Islet precursor cell (in vitro differentiated cells): Measurements from ENCODE around the gene MRTFA.
A peak's percentile ranks its signal among the peaks of the same experiment; 100 is the strongest.
"Not testable (repeated sequence)": the region's sequence is repeated elsewhere in the genome, so short reads cannot be mapped to it uniquely, and the experiment has no call there.

ENCODE experiments used
- DNase-seq: peaks from one replicate; pipeline ENCODE4 v3.0.0-alpha.2; 2018

MRTFA gene

DNA sequence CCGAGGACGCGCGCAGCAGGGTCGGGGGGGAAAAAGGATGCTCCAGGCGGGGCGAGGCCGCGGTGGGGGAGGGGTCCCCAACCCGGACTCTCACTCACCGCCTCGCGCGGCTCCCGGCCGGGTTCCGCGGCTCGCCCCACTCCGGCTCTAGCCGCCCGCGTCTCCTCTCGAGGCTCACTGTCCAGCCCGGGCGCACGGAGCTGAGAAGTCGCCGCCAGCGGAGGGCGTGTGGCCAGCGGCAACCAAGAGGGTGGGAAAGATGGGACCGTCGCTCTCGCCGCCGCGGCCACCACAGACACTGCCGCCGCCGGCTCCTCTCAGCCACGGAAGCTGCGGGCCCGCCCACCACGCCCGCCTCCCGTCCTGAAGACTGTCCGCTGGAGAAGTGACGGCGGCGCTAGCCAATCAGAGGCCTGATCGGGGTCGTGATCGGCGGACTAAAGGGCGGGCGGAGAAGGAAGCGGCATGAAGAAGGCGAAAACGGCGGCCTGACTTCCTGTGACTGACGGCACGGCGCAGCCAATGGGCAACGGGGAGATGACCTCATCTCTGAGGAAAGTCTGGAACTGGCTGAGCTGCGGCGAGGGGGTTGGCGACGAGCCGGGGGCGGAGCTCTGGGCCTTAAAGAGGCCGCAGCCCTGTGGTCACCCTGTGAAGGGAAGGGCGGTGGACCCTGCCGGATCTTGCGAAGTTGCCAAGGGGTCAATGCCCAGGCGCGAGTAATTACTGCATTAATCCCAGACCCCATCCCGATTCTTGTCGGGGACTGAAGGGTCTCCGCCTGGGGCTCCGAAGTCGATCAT is at the start of gene MRTFA:
MRTFA (minus strand) TSS at position 340 of the 803 bp plus-strand sequence.
- peak; percentile 100 for DNase-seq

DNA sequence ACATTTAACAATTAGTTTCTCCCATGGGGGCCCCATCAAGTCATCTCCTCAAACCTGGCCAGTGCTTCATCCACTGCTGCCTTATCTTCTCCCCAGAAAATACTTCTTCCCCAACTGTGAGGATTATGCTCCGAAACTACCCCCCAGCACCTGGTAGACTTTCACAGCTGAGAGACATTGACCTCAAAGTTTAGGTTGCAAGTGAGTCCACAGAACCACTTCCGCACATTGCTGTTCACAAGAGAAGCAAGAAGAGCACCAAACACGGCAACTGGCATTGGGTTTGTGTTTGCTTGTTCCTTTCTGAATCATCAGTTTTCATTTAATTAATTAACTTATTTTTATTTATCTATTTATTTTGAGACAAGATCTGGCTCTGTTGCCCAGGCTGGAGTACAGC is 48.9 kb upstream of the MRTFA start:
- no peak for DNase-seq

DNA sequence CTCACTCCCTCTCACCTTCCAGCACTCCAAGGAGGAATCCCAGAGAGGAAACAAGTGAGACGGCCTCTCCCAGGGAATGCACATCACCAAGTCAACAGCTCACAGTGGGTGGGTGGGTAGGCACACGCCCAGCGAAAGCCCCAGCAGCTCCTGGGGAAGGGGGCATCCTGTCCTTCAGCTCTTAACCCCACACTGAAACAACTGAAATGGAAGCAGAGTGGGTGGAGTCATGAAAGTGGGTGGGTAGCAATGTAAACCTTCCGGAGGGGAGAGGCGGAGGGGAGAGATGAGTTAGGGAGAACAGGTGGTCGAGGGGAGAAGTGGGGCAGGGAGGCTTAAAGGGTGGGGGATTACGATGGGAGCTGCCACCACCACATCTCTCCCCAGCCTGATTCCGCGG is 48.2 kb upstream of the MRTFA start:
- DNase-seq = peak; percentile 68

DNA sequence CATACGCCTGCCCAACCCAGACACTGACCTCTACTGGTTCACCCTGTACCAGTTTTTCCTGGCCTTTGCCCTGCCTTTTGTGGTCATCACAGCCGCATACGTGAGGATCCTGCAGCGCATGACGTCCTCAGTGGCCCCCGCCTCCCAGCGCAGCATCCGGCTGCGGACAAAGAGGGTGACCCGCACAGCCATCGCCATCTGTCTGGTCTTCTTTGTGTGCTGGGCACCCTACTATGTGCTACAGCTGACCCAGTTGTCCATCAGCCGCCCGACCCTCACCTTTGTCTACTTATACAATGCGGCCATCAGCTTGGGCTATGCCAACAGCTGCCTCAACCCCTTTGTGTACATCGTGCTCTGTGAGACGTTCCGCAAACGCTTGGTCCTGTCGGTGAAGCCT is 44.9 kb upstream of the MRTFA start:
- no peak for DNase-seq

DNA sequence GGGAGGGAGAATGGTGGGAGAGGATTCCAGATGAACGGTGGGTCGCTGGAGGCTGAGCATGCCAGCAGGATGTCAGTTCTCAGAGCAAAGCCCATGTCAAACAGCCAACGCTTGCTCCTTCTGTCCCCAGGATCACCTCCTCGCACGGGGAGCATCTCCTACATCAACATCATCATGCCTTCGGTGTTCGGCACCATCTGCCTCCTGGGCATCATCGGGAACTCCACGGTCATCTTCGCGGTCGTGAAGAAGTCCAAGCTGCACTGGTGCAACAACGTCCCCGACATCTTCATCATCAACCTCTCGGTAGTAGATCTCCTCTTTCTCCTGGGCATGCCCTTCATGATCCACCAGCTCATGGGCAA is 44.3 kb upstream of the MRTFA start:
- no peak for DNase-seq

DNA sequence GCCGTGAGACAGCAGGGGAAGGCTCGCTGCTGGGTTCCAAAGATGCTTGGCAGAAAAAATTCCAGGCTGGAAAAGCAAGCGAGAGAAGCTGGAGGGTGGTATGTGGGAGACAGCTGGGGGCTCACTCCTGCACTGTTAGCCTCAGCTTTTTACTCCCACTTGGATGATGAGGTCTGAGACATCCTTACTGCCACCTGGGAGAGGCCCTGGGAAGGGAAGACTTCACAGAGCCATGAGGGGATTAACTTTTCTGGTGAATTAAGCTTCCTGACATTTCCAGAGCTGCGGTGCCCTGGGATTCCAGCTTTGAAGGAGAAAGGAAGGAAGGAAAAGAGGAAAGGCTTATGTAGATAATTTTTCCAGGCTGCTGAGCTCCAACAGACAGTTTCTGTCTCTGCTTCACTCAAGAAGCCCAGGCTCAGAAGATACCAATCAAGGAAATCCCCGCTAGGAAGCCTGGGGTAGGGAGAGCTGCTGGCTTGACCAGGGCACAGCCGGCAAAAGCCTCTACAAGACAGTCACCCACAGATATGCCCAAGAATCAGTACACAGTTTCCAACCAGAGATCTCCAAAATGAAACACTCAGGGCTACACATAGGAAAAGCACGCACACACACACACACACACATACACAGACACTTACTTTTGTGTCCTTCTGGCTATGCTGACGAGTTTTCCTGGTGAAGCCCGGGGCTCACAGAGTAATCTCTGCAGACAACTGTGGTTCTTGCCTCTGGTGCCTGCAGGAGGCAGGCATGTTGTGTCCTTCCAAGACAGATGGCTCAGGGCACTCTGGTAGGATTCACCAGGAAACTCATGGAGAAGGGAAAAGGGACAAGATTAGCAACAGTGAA is 43.7 kb upstream of the MRTFA start:
- DNase-seq = peak; percentile 75

DNA sequence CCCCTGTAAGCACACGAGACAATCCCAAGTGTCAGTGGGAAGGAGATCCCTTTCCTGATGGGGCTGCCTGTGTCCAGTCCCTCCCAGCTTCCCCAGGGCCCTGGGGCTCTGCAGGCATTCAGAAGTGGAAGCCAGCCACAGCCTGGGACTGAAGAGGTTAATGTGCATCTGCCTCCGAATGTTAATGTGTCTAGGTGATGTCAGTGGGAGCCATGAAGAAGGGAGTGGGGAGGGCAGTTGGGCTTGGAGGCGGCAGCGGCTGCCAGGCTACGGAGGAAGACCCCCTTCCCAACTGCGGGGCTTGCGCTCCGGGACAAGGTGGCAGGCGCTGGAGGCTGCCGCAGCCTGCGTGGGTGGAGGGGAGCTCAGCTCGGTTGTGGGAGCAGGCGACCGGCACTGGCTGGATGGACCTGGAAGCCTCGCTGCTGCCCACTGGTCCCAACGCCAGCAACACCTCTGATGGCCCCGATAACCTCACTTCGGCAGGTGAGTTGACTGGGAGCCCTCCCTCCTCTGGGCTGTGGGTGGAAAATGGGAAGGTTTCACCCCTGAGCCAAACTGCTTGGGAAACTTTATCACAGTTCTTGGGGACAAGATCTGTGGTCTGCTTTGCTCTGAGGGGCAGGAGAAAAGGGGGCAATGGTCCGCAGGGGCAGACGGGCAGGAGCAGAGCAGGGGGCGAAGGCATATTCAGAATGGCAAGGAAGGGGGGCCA is 42.9 kb upstream of the MRTFA start, which contains the start of gene MCHR1:
MCHR1 (plus strand) TSS at position 236 of the 715 bp plus-strand sequence; CDS start at position 405, 169 bp downstream.
- DNase-seq = peak; percentile 74

DNA sequence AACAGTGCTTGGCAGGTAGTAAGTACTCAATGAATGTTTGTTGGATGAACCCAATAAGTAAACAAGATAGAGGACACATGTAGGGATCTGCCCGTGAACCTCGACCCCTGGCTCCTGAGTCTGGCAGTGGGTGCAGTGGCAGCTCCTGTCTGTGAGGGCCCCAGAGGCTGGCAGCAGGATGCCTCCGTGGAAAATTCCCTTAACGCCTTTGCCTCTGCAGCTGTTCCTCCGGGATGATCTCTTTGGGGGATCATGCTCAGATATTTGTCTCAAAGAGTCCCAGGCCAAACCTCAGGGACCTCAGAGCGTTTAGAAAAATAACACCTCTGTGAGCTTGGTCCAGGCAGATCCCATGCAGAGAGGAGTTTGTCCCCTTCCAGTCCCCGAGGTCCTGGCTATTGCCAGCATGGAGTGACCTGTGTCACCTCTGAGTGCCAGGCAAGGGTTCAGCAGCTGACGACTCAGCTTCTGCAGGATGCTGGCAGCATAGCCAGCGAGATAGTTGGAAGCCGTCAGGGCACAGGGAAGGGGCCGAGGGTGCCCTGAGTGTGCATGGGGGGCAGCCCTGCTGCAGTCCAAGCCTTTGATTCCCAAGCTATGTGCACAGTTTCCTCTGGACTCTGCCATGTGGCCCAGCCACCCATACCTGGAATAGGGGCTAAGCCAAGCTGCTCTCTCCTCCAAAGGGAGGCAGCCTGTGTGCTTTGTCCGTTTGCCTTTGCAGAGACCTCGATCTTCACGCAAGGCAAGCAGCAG is 42.2 kb upstream of the MRTFA start:
- no peak for DNase-seq

DNA sequence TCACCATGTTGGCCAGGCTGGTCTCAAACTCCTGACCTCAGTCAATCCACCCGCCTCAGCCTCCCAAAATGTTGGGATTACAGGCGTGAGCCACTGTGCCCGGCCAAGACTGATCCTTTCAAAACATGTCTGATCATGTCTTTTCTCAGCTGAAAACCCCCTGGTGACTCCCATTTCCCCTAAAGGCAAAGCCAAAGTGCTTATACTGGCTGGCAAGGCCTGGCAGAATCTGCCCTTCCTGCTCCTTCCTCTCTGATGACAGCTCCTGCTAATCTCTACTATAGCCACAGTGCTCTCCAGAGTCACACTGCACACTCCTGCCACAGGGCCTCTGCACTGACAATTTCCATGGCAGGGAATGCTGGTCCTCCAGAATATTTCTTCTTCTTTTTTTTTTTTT is 40.1 kb upstream of the MRTFA start:
- no peak for DNase-seq

DNA sequence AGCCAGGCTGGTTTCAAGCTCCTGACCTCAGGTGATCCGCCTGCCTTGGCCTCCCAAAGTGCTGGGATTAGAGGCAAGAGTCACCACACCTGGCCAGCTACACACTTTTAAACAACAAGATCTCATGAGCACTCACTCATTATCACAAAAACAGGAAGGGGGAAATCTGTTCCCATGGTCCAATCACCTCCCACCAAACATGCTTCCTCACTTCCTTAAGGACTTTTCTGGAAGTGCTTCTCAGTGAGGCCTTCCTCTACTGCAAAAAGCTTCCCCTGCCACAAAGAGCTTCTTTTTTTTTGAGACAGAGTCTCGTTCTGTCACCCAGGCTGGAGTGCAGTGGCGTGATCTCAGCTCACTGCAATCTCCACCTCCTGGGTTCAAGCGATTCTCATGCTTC is 39.6 kb upstream of the MRTFA start:
- DNase-seq = not testable (repeated sequence)

DNA sequence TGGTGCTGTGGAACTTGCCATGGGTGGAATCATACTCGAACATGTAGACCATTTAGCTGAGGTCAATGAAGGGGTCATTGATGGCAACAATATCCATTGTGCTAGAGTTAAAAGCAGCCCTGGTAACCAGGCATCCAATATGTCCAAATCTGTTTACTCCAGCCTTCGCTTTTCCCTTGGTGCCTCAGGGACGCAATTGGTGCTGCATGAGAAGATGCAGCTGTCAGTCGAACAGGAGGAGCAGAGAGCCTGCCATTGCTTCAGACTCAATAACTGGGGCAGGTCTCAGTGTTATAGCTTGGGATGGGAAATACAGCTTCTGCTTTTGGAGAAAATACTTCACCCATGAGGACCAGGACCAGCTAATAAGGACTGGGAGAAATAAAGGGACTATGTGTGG is 37.8 kb upstream of the MRTFA start:
- DNase-seq = no peak

DNA sequence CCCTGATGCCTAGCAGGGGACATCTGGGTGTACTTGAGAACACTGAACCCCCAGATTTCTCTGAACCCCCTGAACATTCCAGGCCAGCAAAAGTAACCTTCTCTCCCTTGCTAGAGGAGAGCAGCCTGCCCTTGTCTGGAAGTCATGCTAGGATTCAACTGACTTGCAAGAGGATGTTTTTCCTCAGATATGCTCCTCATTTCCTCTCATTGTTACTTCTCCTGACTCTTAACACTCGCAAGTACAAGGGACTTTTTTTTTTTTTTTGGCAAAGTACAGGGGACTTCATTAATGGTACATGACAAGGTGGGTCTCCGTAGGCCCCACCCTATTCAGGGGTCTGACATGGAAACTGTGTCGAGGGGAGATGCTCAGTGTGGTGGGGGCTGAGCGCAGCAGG is 36.5 kb upstream of the MRTFA start:
- DNase-seq = no peak

DNA sequence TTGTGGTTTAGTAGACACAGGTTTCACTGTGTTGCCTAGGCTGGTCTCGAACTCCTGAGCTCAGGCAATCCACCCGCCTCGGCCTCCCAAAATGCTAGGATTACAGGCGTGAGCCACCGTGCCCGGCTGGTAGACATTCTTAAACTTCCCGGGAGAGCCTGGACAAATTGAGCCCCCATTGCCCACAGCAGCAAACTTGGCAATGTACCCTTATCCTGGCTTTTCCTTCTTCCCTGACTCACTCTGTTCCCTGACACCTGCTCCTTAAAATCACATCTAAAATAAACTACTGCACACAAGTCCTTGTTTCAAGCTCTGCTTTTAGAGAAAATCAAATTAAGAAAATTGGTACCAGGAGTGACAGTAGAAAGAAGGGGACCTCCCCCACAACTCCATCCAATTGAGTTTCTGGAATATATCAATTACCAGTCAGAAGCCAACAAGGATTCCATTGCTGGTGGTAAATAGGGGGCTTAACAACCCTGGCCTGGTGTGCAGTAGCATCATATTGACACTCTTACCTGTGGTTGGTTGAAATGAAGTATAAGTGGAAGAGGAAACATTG is 35.4 kb upstream of the MRTFA start:
- no peak for DNase-seq

DNA sequence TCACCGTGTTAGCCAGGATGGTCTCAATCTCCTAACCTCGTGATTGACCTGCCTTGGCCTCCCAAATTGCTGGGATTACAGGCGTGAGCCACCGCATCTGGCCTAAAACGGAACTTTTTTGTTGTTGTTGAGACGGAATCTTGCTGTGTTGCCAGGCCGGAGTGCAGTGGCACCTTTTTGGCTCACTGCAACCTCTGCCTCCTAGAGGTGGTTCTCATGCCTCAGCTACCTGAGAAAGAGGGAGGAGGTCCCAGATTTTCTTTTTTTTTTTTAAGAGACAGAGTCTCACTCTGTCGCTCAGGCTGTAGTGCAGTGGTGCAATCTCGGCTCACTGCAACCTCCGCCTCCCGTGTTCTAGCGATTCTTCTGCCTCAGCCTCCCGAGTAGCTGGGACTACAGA is 34.9 kb upstream of the MRTFA start:
- DNase-seq = no peak

DNA sequence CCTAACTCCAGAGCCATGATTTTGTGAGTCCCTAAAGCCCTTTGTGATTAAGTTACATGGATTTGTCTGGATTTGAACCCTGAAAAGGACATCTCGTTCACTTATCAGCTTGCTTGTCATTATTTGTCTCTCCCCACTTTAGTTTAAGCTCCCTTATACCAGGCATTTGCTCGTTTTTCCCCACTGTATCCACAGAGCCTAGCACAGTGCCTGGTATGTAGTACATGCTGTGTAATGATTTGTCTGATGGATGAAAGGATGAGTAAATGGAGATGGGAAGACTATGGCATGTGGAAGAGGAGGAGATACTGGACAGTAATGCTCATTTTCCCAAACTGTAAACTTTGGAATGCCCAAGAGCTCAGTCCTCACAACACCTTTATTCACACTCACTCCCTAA is 33.5 kb upstream of the MRTFA start:
- DNase-seq = no peak

DNA sequence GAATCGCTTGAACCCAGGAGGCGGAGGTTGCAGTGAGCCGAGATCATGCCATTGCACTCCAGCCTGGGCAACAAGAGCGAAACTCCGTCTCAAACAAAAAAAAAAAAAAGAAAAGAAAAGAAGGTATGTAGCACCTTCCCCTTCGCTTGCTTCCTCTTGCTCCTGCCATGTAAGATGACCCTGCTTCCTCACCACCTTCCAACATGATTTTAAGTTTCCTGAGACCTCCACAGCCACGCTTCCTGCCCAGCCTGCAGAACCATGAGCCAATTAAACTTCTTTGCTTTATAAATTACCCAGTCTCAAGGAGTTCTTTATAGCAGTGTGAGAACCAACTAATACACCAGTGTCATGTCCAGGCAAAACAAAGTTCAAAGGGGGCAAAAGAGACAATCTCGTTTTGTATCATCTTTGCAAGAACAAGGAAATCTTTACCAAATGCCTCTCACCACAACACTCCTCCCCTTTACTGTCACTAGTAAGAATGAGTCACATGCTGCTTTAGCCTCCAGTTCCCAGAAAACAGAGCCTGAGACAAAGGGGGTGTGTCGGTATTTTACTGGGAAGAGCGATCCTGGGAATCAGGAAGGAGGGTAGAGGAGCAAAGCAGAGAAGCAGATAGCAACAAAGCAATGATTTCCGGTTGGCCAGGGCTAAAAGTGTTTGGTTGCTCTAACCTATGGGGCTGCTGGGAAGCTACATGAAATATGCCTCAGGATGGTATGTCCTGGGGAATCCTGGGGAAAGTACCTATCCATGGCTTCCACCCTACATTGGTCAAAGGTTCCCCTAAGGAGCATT is 32.3 kb upstream of the MRTFA start:
- peak; percentile 85 for DNase-seq

DNA sequence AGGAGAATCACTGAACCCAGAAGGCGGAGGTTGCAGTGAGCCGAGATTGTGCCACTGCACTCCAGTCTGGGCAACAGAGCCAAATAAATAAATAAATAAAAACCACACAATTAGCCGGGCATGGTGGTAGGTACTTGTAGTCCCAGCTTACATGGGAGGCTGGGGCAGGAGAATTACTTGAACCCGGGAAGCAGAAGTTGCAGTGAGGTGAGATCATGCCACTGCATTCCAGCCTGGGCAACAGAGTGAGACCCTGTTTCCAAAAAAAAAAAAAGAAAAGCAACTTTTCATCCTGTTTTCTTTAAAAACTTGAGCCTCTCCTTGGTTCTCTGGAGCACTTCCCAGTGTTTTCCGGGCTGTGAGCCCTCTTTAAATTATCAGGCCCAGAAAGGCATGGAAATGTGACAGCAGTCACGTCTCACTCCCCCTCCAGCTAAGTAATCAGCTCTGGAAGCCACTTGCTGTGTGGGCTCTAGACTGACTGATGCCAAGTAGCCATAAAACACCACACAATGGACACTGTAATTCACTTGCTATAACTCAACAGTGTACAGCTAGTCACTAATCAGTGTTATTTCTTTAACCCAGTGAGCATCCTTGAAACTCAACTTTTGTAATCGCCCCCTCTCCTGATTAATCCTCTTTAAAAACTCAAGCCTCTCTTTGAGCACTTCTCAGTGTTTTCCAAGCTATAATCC is 29.8 kb upstream of the MRTFA start:
- DNase-seq = no peak

DNA sequence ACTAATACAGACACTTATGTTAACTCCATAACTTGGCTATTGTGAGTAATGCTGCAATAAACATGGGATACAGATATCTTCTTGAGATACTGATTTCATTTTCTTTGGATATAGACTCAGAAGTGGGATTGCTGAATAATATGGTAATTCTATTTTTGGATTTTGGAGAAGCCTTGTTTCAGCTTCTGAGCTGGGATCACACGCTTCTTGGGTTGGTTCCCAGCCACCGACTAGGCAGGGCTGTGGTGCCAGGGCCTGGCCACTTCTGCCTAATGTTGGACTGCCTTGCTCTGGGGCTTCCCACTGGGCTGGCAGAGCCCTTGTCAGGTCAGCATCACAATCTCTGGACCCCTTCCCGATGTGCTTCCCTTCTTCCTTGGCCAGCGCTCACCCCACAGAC is 28.8 kb upstream of the MRTFA start:
- no peak for DNase-seq

DNA sequence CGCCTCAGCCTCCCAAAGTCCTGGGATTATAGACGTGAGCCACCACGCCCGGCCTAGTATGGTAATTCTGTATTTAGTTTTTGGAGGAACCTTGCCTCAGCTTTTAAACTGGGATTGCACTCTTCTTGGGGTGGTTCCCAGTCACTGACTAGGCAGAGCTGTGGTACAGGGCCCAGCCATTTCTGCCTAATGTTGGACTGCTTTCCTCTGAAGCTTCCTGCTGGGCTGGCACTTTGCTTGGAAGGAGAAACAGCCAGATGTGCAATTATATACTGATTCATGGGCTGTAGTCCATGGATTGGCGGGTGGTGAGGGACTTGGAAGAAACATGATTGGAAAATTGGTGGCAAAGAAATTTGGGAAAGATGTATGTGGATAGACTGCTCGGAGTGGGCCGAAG is 25.2 kb upstream of the MRTFA start:
- DNase-seq = no peak

DNA sequence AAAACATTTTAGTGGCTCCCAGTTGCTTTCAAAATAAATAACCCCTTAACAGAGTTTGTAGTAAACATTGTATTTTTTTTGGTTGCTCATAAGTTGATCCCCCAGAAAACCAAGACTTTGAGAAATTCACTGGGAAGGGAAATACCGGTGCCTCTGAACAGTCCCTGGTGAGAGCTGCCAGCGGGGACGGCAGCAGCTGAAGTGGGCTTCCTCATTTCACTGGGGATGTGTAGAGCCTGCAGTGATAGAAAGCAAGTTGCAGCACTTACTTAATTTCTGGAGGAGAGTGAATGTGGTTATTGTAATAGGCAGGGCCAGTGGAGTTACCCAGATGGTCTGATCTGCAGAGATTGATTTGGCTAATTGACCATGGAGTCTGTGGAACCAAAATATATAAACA is 24.2 kb upstream of the MRTFA start:
- DNase-seq = no peak

DNA sequence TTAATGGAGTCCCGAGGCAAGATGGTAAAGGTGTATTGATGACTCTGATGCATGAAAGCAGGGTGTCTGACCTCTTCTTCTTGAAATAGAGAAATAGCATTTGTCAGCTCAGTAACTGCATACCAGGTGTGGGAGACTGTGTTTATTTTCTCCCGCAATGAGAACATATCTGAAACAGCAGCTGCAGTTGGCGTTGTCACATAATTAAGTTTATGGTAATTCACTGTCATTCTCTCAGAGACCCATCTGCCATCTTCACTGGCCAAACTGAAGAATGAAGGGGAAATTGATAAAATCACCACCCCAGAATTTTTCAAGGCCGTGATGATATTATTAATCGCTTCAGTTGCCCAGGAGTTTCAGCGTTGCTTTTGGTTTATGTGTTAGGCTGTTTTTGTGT is 22.6 kb upstream of the MRTFA start:
- no peak for DNase-seq
